Keratinocyte (primary cell): ENCODE results near the gene VTI1A. TPM values are rescaled to one million over a fixed set of nuclear protein-coding genes. Genes with fewer than 3 reads are reported as not detected.

Source experiments
- DNase-seq: peaks from one replicate; pipeline ENCODE4 v3.0.0-alpha.2; 2011; ENCODE audit warnings: low read depth, missing footprints, low spot score
- FAIRE-seq: peaks from 2 replicates; lab custom pipeline; 2011; peaks lifted over from hg19 to GRCh38; lab: Jason Lieb, UNC
- H2AFZ ChIP-seq: 2 replicates; pipeline ENCODE4 v1.6.0; 2012; ENCODE audit warnings: low read length, control low read depth, inconsistent platforms; ENCODE audit not compliant: control insufficient read depth
- H3K27ac ChIP-seq: 2 replicates; pipeline ENCODE4 v1.5.1; 2011; ENCODE audit warnings: low read length; ENCODE audit not compliant: control insufficient read depth, insufficient read depth
- H3K27me3 ChIP-seq: 3 replicates; pipeline ENCODE4 v1.6.0; 2011; ENCODE audit warnings: low read length; ENCODE audit not compliant: control insufficient read depth, insufficient read depth; ENCODE audit errors: extremely low read depth
- H3K36me3 ChIP-seq, 2 experiments: 2 replicates in 1 of 2; 3 replicates in 1 of 2; pipeline ENCODE4 v1.5.1; 2011; ENCODE audit warnings: low read length in 2 of 2, mild to moderate bottlenecking in 1 of 2; ENCODE audit not compliant: control insufficient read depth in 2 of 2, insufficient read depth in 2 of 2; ENCODE audit errors: extremely low read depth in 1 of 2
- H3K4me1 ChIP-seq: 3 replicates; pipeline ENCODE4 v1.5.1; 2011; ENCODE audit warnings: low read length; ENCODE audit not compliant: control insufficient read depth, insufficient read depth; ENCODE audit errors: extremely low read depth
- H3K4me2 ChIP-seq: 3 replicates; pipeline ENCODE4 v1.6.0; 2011; ENCODE audit warnings: low read depth, low read length; ENCODE audit not compliant: control insufficient read depth, insufficient read depth; ENCODE audit errors: extremely low read depth
- H3K4me3 ChIP-seq, 3 experiments: fragments of 200-600 bp in 1 of 3; sonication (generic) in 1 of 3; 2 replicates in 2 of 3; 3 replicates in 1 of 3; pipeline ENCODE4 v1.5.1; 2011 to 2016; ENCODE audit warnings: low read length in 3 of 3, mild to moderate bottlenecking in 3 of 3, control low read depth in 2 of 3, inconsistent platforms in 1 of 3, low read depth in 1 of 3, mixed read lengths in 1 of 3, mixed run types in 1 of 3, moderate library complexity in 1 of 3; ENCODE audit not compliant: control insufficient read depth in 2 of 3, insufficient read depth in 2 of 3; ENCODE audit errors: extremely low read depth in 1 of 3
- H3K79me2 ChIP-seq: 2 replicates; pipeline ENCODE4 v1.6.0; 2012; ENCODE audit warnings: low read length; ENCODE audit not compliant: control insufficient read depth, insufficient read depth
- H3K9ac ChIP-seq: 3 replicates; pipeline ENCODE4 v1.6.0; 2011; ENCODE audit warnings: low read length; ENCODE audit not compliant: control insufficient read depth, insufficient read depth; ENCODE audit errors: extremely low read depth
- H3K9me1 ChIP-seq: 3 replicates; pipeline ENCODE4 v1.6.0; 2011; ENCODE audit warnings: low read length; ENCODE audit not compliant: control insufficient read depth, insufficient read depth; ENCODE audit errors: extremely low read depth
- H3K9me3 ChIP-seq: 2 replicates; pipeline ENCODE4 v1.5.1; 2012; ENCODE audit warnings: low read depth, low read length; ENCODE audit not compliant: control insufficient read depth
- H4K20me1 ChIP-seq: 3 replicates; pipeline ENCODE4 v1.6.0; 2011; ENCODE audit warnings: low read length; ENCODE audit not compliant: control insufficient read depth, insufficient read depth; ENCODE audit errors: extremely low read depth
- CTCF ChIP-seq, 3 experiments: IDR thresholded peaks in 1 of 3; conservative IDR thresholded peaks in 1 of 3; optimal IDR thresholded peaks in 1 of 3; 2 replicates in 2 of 3; 3 replicates in 1 of 3; pipeline versions ENCODE3 to v1.5.1; 2011; ENCODE audit warnings: low read length in 3 of 3, mild to moderate bottlenecking in 3 of 3, moderate library complexity in 2 of 3, control low read depth in 1 of 3, inconsistent platforms in 1 of 3; ENCODE audit not compliant: insufficient read depth in 2 of 3; ENCODE audit errors: extremely low read depth in 1 of 3
- EZH2 ChIP-seq: IDR thresholded peaks from one replicate; pipeline ENCODE4 v1.6.1; 2012; ENCODE audit warnings: inconsistent platforms, mild to moderate bottlenecking, low read length, moderate library complexity
- dilution Hi-C: fragments of 300-500 bp; cut with MboI; formaldehyde crosslinking; loops from one replicate; pipeline ENCODE4 v1.7.0; 2020; ENCODE audit warnings: low sequenced_read_pairs; ENCODE audit not compliant: extremely low pct_ligation_motif_present
- polyA plus RNA-seq, 5 experiments: library from polyadenylated mRNA; depleted of rRNA in 3 of 5; stranded (reverse) in 3 of 5; stranded (forward) in 1 of 5; unstranded in 1 of 5; fragments of >200 nt; gene quantifications; 1 replicate in 1 of 5; 2 replicates in 3 of 5; 3 replicates in 1 of 5; pipeline versions ENCODE4 v1.2.1 to v1.2.3, GENCODE V29; 2011 to 2012; ENCODE audit warnings: missing spikeins in 2 of 5, low read depth in 1 of 5, low replicate concordance in 1 of 5

The VTI1A gene
- polyA plus RNA-seq, 1 donor (not counting 4 experiments of a cell fraction or from before 2014, with no cell fraction given) = 18.5 TPM

- Histone ChIP-seq H3K4me2 (no peak overlapping the region), H3K36me3 (no peaks in the 10 kb centered on the region), H3K4me3 (no peak overlapping the region), H3K79me2 (no peaks in the 10 kb centered on the region), H3K9me1 (no peaks in the 10 kb centered on the region), H3K27ac (no peak overlapping the region), H2AFZ (no peak overlapping the region), H3K9ac (no peak overlapping the region), H3K4me1 (peaks cover 2% of the 10 kb centered on the region), H3K27me3 (no peaks in the 10 kb centered on the region), H4K20me1 (no peaks in the 10 kb centered on the region), H3K9me3 (no peaks in the 10 kb centered on the region)
- FAIRE-seq (no peak), DNase-seq (no peak)
- dilution Hi-C loops = no loop called here
- no peak for TF ChIP-seq EZH2
- no peak for TF ChIP-seq CTCF (optimal IDR thresholded peaks at IDR 0.05 in 1 of 3, IDR thresholded peaks at IDR 0.05 in 1 of 3, conservative IDR thresholded peaks at IDR 0.05 in 1 of 3; ENCODE audit: extremely low read depth in 1 of 3, insufficient read depth in 2 of 3, low read length in 3 of 3)
These were observed 61.0 kb downstream of the VTI1A start for GRCh38 chr10:112507988-112508387.

GRCh38 chr10:112509558-112510291 lies 62.7 kb downstream of the VTI1A start:
- Histone ChIP-seq H3K4me1 (peaks cover 2% of the 10 kb centered on the region), H3K79me2 (no peaks in the 10 kb centered on the region), H3K9me3 (no peaks in the 10 kb centered on the region), H3K9ac (no peak overlapping the region), H3K27ac (no peak overlapping the region), H3K4me3 (no peak overlapping the region), H3K4me2 (no peak overlapping the region), H3K36me3 (no peaks in the 10 kb centered on the region), H4K20me1 (no peaks in the 10 kb centered on the region), H3K9me1 (no peaks in the 10 kb centered on the region), H3K27me3 (no peaks in the 10 kb centered on the region), H2AFZ (no peak overlapping the region)
- no peak for DNase-seq
- dilution Hi-C loops = no loop called here
- FAIRE-seq = no peak
- TF ChIP-seq CTCF (optimal IDR thresholded peaks at IDR 0.05 in 1 of 3, IDR thresholded peaks at IDR 0.05 in 1 of 3, conservative IDR thresholded peaks at IDR 0.05 in 1 of 3; ENCODE audit: extremely low read depth in 1 of 3, insufficient read depth in 2 of 3, low read length in 3 of 3) = no peak
- TF ChIP-seq EZH2 = no peak
